SK-N-MC (cell line): Measurements from ENCODE around the gene DDX17.

Experiments used
- EZH2 ChIP-seq: fragments of 200-600 bp; sonication (generic); IDR thresholded peaks from one replicate; pipeline ENCODE4 v1.6.1; 2017; ENCODE audit warnings: antibody characterized with exemption
- POLR2AphosphoS5 ChIP-seq: IDR thresholded peaks from 2 replicates; pipeline ENCODE4 v1.6.1; 2012; ENCODE audit warnings: mild to moderate bottlenecking, low read depth, low read length, borderline replicate concordance

DNA sequence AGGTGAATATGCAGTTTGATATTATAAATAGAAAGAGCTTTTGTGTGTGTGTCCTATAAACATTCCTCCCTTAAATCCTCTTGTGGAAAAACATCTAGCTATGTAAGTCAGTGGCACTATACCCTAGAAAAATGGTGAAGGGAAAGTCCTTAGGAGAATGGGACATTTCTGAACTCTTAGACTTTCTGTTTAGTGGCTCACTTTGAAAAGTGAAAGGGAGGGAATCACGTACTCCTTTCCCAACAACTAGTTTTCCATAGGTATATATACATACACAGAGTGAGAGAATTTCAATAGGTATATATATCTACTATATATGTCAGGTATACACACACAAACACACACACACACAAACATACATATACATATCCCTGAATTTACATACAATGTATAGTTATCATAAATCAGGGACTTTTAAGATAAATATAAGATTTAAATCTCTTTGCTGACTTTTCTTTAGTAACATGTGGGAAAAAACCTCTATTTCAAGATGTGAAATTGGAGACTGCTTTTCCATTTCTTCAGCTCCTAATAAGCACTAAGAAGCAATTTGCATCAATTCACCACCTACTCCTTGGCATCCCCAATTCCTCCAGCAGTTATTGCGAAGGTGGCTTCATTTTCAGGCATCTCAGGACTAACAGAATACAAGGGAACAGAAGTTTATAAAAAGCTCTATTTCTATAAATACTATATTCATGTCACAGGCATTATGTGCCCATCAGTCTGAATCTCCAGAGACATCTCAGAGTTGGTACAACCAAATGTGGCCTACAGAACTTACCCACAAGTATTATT lies 13.5 kb upstream of the DDX17 start:
- TF ChIP-seq POLR2AphosphoS5 (no peak), EZH2 (no peak)
